GM20000 (cell line): ENCODE data around the gene IFI35.
"Not testable (repeated sequence)": the region's sequence is repeated elsewhere in the genome, so short reads cannot be mapped to it uniquely, and the experiment has no call there.

Experiments used
- DNase-seq: peaks from one replicate; pipeline ENCODE4 v3.0.0; 2012; ENCODE audit warnings: low spot score
- TF ChIP-seq, protein P1 (sequence below): IDR thresholded peaks from 2 replicates; pipeline ENCODE4 v1.5.1; 2012; ENCODE audit warnings: mild to moderate bottlenecking, control low read depth; ENCODE audit errors: extremely low read depth, missing control alignments

IFI35 gene

DNA sequence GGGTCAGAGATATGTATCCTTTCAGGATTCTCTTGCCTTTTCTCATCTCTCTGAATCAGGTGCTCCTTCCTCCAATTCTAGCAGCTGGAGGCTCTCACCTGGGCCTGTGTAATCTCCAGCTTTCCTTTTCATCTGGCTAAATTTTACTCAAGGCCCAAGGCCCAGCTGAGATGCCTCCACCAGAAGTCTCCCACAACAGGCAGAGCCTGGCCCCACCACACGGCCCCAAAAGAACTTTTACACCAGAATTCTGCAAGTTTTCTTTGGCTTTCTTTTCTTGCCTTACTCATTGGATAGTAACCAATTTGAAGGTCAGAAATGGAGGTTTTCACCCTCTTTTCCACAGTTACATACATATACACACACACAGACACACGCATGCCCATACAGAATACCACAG is 33.1 kb downstream of the IFI35 start:
- DNase-seq, result no peak
- TF ChIP-seq, protein P1, sequence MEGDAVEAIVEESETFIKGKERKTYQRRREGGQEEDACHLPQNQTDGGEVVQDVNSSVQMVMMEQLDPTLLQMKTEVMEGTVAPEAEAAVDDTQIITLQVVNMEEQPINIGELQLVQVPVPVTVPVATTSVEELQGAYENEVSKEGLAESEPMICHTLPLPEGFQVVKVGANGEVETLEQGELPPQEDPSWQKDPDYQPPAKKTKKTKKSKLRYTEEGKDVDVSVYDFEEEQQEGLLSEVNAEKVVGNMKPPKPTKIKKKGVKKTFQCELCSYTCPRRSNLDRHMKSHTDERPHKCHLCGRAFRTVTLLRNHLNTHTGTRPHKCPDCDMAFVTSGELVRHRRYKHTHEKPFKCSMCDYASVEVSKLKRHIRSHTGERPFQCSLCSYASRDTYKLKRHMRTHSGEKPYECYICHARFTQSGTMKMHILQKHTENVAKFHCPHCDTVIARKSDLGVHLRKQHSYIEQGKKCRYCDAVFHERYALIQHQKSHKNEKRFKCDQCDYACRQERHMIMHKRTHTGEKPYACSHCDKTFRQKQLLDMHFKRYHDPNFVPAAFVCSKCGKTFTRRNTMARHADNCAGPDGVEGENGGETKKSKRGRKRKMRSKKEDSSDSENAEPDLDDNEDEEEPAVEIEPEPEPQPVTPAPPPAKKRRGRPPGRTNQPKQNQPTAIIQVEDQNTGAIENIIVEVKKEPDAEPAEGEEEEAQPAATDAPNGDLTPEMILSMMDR, result no peak

DNA sequence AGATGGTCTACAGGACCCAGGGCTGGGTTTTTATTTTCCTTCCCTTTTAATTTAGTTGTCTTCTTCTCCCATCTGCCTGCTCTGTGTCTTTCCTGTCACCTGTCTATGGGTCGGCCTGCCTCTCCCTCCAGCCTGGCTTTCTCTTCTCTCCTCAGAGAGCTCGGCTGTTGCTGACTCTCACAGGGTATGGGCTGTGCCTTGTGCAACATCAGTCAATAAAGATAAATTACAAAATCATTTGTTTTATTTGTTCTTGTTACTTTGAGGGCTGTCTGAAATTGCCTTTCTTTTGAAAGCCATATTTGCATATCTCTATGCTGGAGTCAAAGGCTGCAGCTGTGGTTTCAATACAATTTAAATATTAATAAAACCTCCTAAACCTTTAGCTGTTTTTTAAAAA is 34.1 kb downstream of the IFI35 start:
- TF ChIP-seq, protein P1, result no peak
- no peak for DNase-seq

DNA sequence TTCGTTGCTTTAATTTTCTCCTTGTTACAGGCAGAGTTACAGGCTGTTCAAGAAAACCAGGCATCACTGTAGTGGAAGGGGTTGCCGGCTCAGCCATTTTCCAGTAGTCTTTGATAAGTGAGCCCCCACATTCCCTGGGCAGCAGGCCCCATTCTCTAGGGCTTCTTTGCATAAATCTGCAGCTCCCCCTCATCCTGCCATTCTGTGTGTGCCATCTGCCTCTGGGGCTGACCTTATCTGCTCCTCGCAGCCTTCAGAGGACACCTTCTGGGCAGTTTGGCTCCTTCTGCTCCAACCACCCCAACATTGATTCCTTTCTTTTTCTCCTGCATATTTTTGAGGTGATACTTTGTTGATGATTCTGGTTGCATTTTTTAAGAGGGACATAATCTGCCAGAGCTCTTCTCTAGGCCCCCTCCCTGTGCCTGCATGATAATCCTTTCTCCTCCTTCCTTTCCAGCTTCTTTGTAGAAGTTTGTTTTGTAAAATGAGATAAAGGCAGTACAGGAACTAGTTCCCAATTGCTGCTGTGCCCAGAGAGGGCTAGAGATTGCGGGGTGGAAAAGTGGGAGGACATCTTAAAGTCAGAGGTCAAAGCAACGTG is 35.5 kb downstream of the IFI35 start:
- TF ChIP-seq, protein P1, result no peak
- DNase-seq, result no peak

DNA sequence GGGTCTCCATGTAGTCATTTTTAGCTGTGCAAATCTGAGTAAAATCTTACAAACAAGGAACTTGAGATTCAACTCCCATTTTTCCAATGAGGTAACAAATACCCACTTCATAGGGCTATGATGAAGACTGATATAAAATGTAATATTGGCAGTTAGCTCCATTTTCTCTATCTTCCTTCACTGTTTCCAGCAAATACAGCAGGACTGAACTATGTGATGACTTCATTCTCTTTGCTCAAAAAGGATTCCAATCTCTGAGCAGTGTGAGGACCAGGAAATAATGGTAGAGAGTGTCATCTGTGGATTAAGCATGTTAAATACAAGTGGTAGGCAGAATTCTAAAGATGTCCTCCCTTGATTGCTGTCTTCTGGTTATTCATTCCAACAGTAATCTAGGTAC is 36.7 kb downstream of the IFI35 start:
- no peak for DNase-seq
- TF ChIP-seq, protein P1, result no peak

DNA sequence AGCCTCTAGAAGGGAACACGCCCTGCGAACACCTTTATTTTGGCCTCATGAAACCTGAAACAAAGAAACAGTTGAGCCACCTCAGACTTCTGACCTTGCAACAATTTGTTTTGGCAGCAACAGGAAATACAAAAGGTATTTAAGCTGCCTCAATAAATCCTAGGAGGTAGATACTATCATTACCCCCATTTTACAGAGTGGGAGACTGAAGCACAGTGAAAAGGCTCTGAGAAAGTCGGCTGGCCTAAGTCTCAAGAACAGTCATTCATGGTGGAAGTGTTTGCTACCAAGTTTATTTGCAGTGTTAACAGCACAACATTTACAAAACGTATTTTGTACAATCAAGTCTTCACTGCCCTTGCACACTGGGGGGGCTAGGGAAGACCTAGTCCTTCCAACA is 37.4 kb downstream of the IFI35 start:
- TF ChIP-seq, protein P1, result no peak
- DNase-seq, result no peak

DNA sequence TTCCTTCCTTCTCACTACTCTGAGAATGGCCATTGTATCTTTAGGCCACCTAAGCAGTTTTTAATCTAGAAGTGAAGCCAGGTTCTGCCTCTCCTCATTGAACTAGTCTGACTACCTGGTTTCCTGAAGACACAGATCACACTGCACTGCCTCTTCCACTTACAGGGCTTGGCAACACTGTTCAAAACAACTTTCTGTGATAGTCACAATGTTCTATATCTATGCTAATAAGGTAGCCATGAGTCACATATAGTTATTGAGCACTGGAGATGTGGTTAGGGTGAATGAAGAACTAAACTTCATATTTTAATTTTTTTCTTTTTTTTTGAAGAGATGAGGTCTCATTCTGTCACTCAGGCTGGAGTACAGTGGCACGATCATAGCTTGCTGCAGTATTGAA is 45.4 kb downstream of the IFI35 start:
- DNase-seq, result no peak
- TF ChIP-seq, protein P1, result no peak

DNA sequence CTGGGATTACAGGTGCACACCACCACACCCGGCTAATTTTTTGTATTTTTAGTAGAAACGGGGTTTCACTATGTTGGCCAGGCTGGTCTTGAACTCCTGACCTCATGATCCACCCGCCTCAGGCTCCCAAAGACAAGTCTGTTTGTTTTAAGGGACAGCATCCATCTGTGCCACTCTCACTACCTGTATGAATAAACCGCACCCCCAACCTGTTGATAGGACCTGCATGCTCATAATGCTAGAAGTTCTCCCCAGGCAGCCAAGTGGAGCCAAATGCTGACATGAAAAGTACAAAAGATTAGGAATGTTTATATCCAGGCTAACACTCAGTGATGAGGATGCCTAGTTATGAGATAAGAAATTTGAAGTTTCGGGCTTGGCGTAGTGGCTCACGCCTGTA is 46.4 kb downstream of the IFI35 start:
- DNase-seq, result not testable (repeated sequence)

DNA sequence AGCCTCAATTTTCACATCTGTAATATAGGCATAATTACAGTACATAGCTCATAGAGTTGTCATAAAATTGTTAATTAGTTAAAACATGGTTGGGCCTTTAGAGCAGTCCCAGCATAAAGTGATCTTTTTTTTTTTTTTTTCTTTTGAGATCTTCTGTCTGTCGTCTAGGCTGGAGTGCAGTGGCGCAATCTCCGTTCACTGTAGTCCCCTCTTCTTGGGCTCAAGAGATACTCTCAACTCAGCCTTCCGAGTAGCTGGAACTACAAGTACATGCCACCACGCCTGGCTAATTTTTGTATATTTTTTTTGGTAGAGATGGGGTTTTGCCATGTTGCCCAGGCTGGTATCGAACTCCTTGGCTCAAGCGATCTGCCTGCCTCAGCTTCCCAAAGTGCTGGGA is 49.5 kb downstream of the IFI35 start:
- TF ChIP-seq, protein P1, result no peak
- DNase-seq, result no peak
